Mucosa of descending colon (tissue), 3 donors: ENCODE data around the gene SLC25A45. TPM values are rescaled to one million over a fixed set of nuclear protein-coding genes. Genes with fewer than 3 reads are reported as not detected.

Source experiments
- ATAC-seq: fragments of 200-7000 bp; cut with Tn5 transposase; one replicate; pipeline ENCODE4 v1.9.1; 2020; ENCODE audit warnings: mild to moderate bottlenecking, moderate library complexity
- DNase-seq, 3 donors: peaks; one replicate each; pipeline ENCODE4 v3.0.0-alpha.2; 2020
- H3K36me3 ChIP-seq: fragments of 200-600 bp; one replicate; pipeline ENCODE4 v1.8.0; 2021; ENCODE audit warnings: low read depth, mild to moderate bottlenecking
- H3K4me1 ChIP-seq: fragments of 200-600 bp; one replicate; pipeline ENCODE4 v1.8.0; 2021; ENCODE audit warnings: low read depth, mild to moderate bottlenecking
- H3K4me3 ChIP-seq: fragments of 200-600 bp; one replicate; pipeline ENCODE4 v1.8.0; 2021; ENCODE audit warnings: mild to moderate bottlenecking
- H3K9me3 ChIP-seq: fragments of 200-600 bp; one replicate; pipeline ENCODE4 v1.8.0; 2021; ENCODE audit warnings: mild to moderate bottlenecking
- intact Hi-C, 2 donors: fragments of 100-400 bp; cut with DNase I in 1 of 2; cut with micrococcal nuclease in 1 of 2; formaldehyde crosslinking; loops; one replicate each; pipeline versions ENCODE4 v1.11.0 to v1.11.1; 2022; cut with DNase I, micrococcal nuclease
- total RNA-seq, 3 donors: library from RNA; stranded (reverse); fragmentation: NEBNext Ultra II Directional in 2 of 3; extraction: Animal tissue kit (Norgen Biotek cat#: 25700) in 2 of 3; gene quantifications; one replicate each; pipeline versions ENCODE4 v1.2.1 to v1.2.4, GENCODE V29; 2021 to 2023
- TF ChIP-seq, protein P1 (sequence below): fragments of 200-600 bp; IDR thresholded peaks from one replicate; pipeline ENCODE4 v1.8.0; 2022; ENCODE audit warnings: antibody characterized with exemption, mild to moderate bottlenecking
- donor health status: DM: no; HTN: no; CAD: no; lungs with moderate emphysema.
- donor health status: DM: no; HTN: no; CAD: no.
- donor health status: DM: no; HTN: yes; CAD: no.

The SLC25A45 gene
- total RNA-seq, 3 donors from 2014 or later = 8.0 to 10.5 (median 10.1) TPM

DNA sequence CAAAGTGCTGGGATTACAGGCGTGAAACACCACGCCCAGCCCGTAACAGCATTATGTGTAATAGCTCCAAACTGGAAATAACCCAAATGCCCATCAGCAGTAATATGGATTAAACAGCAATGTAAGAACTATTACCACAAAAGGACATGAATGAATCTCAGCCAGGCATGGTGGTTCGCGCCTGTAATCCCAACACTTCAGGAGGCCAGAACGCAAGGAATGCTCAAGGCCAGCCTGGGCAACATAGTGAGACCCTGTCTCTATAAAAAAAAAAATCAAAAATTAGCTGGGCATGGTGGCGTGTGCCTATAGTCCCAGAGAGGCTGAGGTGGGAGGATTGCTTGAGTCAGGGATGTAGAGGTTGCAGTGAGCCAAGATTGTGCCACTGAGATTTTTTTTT, 51.9 kb downstream of the SLC25A45 start:
- DNase-seq = peak in 1 of 3 donors; percentile 12
- Histone ChIP-seq H3K9me3 (no peaks in the 10 kb centered on the region), H3K36me3 (no peaks in the 10 kb centered on the region), H3K4me1 (peaks cover 19% of the 10 kb centered on the region), H3K4me3 (no peak overlapping the region)
- intact Hi-C loops = no loop called here
- no peak for ATAC-seq
- TF ChIP-seq, protein P1, sequence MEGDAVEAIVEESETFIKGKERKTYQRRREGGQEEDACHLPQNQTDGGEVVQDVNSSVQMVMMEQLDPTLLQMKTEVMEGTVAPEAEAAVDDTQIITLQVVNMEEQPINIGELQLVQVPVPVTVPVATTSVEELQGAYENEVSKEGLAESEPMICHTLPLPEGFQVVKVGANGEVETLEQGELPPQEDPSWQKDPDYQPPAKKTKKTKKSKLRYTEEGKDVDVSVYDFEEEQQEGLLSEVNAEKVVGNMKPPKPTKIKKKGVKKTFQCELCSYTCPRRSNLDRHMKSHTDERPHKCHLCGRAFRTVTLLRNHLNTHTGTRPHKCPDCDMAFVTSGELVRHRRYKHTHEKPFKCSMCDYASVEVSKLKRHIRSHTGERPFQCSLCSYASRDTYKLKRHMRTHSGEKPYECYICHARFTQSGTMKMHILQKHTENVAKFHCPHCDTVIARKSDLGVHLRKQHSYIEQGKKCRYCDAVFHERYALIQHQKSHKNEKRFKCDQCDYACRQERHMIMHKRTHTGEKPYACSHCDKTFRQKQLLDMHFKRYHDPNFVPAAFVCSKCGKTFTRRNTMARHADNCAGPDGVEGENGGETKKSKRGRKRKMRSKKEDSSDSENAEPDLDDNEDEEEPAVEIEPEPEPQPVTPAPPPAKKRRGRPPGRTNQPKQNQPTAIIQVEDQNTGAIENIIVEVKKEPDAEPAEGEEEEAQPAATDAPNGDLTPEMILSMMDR = no peak

GRCh38 chr11:65329944-65330403, 52.5 kb downstream of the SLC25A45 start:
- no peak overlapping the region for H3K4me3 ChIP-seq
- no peaks in the 10 kb centered on the region for H3K9me3 ChIP-seq
- H3K36me3 ChIP-seq = no peaks in the 10 kb centered on the region
- TF ChIP-seq, protein P1 = peak; percentile 26
- ATAC-seq = peak; percentile 58
- intact Hi-C loops = no loop called here
- peak in 2 of 3 donors; percentile 32 to 100 for DNase-seq
- H3K4me1 ChIP-seq = peaks cover 18% of the 10 kb centered on the region

GRCh38 chr11:65329478-65329877, 53.0 kb downstream of the SLC25A45 start:
- H3K9me3 ChIP-seq = no peaks in the 10 kb centered on the region
- H3K36me3 ChIP-seq = no peaks in the 10 kb centered on the region
- peaks cover 13% of the 10 kb centered on the region for H3K4me1 ChIP-seq
- H3K4me3 ChIP-seq = no peak overlapping the region
- intact Hi-C loops = no loop called here
- DNase-seq (no peak), ATAC-seq (no peak)
- TF ChIP-seq, protein P1 = no peak

DNA sequence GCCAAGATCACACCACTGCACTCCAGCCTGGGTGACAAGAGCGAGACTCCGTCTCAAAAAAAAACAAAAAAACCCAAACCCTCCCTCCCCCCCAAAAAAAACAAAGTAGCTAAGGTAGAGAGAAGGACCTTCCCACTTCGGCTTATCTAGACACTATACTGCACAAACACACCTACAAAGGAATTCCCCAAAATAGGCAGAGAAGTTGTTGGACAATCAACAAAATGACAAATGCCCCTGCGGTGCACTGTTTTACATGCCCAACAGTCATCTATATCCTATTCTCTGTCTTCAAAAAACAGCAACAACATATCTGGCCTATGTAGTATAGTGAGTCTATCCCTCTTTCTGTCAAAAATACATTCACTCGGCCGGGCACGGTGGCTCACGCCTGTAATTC, 55.4 kb downstream of the SLC25A45 start:
- intact Hi-C loops = no loop called here
- no peak for DNase-seq

GRCh38 chr11:65325435-65325834, 57.0 kb downstream of the SLC25A45 start:
- TF ChIP-seq, protein P1 = no peak
- DNase-seq (no peak), ATAC-seq (no peak)
- intact Hi-C loops = no loop called here
- no peak overlapping the region for H3K4me3 ChIP-seq
- no peaks in the 10 kb centered on the region for H3K9me3 ChIP-seq
- no peaks in the 10 kb centered on the region for H3K36me3 ChIP-seq
- peaks cover 11% of the 10 kb centered on the region for H3K4me1 ChIP-seq

More for the DNA sequence above, 55.4 kb downstream of the SLC25A45 start:
- Histone ChIP-seq H3K9me3 (no peaks in the 10 kb centered on the region), H3K36me3 (no peaks in the 10 kb centered on the region), H3K4me3 (no peak overlapping the region), H3K4me1 (peaks cover 11% of the 10 kb centered on the region)
- TF ChIP-seq, protein P1 = no peak
- ATAC-seq = no peak

Other genes with a start within 250 kb of the SLC25A45 start
- gene SYVN1, start 248.1 kb downstream of the SLC25A45 start, total RNA-seq = 10 to 100 TPM; 59.7 to 62.2 (median 60.3) TPM
- not detected for gene SPDYC, start 212.4 kb downstream of the SLC25A45 start, total RNA-seq
- 100 to 1,000 TPM; 211 to 389 (median 271) TPM for gene CAPN1, start 200.7 kb downstream of the SLC25A45 start, total RNA-seq
- gene POLA2, start 120.7 kb downstream of the SLC25A45 start, total RNA-seq = 10 to 100 TPM in 2 of 3 donors, 1 to 10 TPM in 1; 8.9 to 14.4 (median 11.4) TPM
- 10 to 100 TPM in 2 of 3 donors, 1 to 10 TPM in 1; 7.0 to 27.4 (median 11.6) TPM for gene CDC42EP2, start 67.8 kb downstream of the SLC25A45 start, total RNA-seq
- gene DPF2, start 48.8 kb downstream of the SLC25A45 start, total RNA-seq = 10 to 100 TPM; 32.8 to 62.9 (median 35.5) TPM
- gene TIGD3, start 27.9 kb downstream of the SLC25A45 start, total RNA-seq = under 1 TPM in 2 of 3 donors, not detected in 1; 0.14 to 0.53 TPM
- 10 to 100 TPM; 27.1 to 44.1 (median 42.3) TPM for gene FRMD8, start 4.0 kb upstream of the SLC25A45 start, total RNA-seq
- gene NEAT1, start 40.2 kb upstream of the SLC25A45 start, total RNA-seq = 1,000 to 10,000 TPM; 1,133 to 1,409 (median 1,237) TPM
- gene MALAT1, start 116.4 kb upstream of the SLC25A45 start, total RNA-seq = over 10,000 TPM; 10,779 to 14,350 (median 11,224) TPM
- gene SCYL1, start 142.4 kb upstream of the SLC25A45 start, total RNA-seq = 10 to 100 TPM; 60.1 to 77.4 (median 60.3) TPM
- gene LTBP3, start 175.7 kb upstream of the SLC25A45 start, total RNA-seq = 100 to 1,000 TPM in 1 of 3 donors, 10 to 100 TPM in 2; 22.6 to 133 (median 36.7) TPM
- gene ZNRD2, start 187.8 kb upstream of the SLC25A45 start, total RNA-seq = 10 to 100 TPM; 20.9 to 24.6 (median 21.0) TPM
- 10 to 100 TPM; 26.4 to 61.2 (median 28.5) TPM for gene FAM89B, start 189.9 kb upstream of the SLC25A45 start, total RNA-seq
- 100 to 1,000 TPM in 1 of 3 donors, 10 to 100 TPM in 2; 65.8 to 208 (median 65.9) TPM for gene EHBP1L1, start 193.4 kb upstream of the SLC25A45 start, total RNA-seq
- gene KCNK7, start 213.2 kb upstream of the SLC25A45 start, total RNA-seq = 1 to 10 TPM in 2 of 3 donors, under 1 TPM in 1; 0.49 to 1.7 (median 1.5) TPM
- 100 to 1,000 TPM in 1 of 3 donors, 10 to 100 TPM in 2; 81.6 to 109 (median 95.7) TPM for gene MAP3K11, start 231.6 kb upstream of the SLC25A45 start, total RNA-seq
- 10 to 100 TPM; 42.5 to 53.4 (median 47.5) TPM for gene PCNX3, start 233.1 kb upstream of the SLC25A45 start, total RNA-seq